Left lung (tissue), 10 donors: ENCODE data around the gene FREM2. TPM values are rescaled to one million over a fixed set of nuclear protein-coding genes. Genes with fewer than 3 reads are reported as not detected.

Experiments
- ATAC-seq: fragments of 200-7000 bp; cut with Tn5 transposase; one replicate; pipeline ENCODE4 v1.9.1; 2020; ENCODE audit warnings: moderate library complexity
- DNase-seq, 4 donors: peaks; one replicate each; pipeline ENCODE4 v3.0.0-alpha.2; 2013 to 2020
- H3K27ac ChIP-seq, 2 donors: fragments of 200-600 bp; sonication (generic) in 1 of 2; one replicate each; pipeline versions ENCODE4 v1.5.0 to v1.8.0; 2020 to 2021
- H3K27me3 ChIP-seq, 2 donors: fragments of 200-600 bp; sonication (generic) in 1 of 2; one replicate each; pipeline versions ENCODE4 v1.5.0 to v1.8.0; 2020 to 2021
- H3K36me3 ChIP-seq, 2 donors: fragments of 200-600 bp; sonication (generic) in 1 of 2; one replicate each; pipeline versions ENCODE4 v1.5.0 to v1.8.0; 2020 to 2021
- H3K4me1 ChIP-seq, 2 donors: fragments of 200-600 bp; one replicate each; pipeline ENCODE4 v1.8.0; 2021
- H3K4me3 ChIP-seq, 2 donors: fragments of 200-600 bp; sonication (generic) in 1 of 2; one replicate each; pipeline versions ENCODE4 v1.5.0 to v1.8.0; 2020 to 2021; ENCODE audit warnings: mild to moderate bottlenecking in 1 of 2
- H3K9me3 ChIP-seq, 2 donors: fragments of 200-600 bp; sonication (generic) in 1 of 2; one replicate each; pipeline versions ENCODE4 v1.5.0 to v1.8.0; 2020 to 2021
- intact Hi-C, 2 donors: fragments of 100-400 bp; cut with DNase I; formaldehyde crosslinking; loops; one replicate each; pipeline versions ENCODE4 v1.11.2 to v1.14.2; 2022
- polyA plus RNA-seq, 6 donors: library from polyadenylated mRNA; unstranded; fragments of 120-200 nt; gene quantifications; one replicate each; pipeline ENCODE4 v1.2.1, GENCODE V29; 2013; ENCODE audit not compliant: insufficient read length in 6 of 6
- total RNA-seq, 2 donors: library from RNA; stranded (reverse); fragmentation: NEBNext Ultra II Directional; extraction: Animal tissue kit (Norgen Biotek cat#: 25700); gene quantifications; one replicate each; pipeline ENCODE4 v1.2.1, GENCODE V29; 2021
- TF ChIP-seq, protein P1 (sequence below), 2 donors: fragments of 200-600 bp; sonication (generic) in 1 of 2; IDR thresholded peaks; one replicate each; pipeline versions ENCODE4 v1.5.0 to v1.8.0; 2021; ENCODE audit warnings: antibody characterized with exemption in 2 of 2
- donor health status: DM: no; HTN: yes; CAD: no.
- donor health status: DM: no; HTN: no; CAD: no.

The FREM2 gene
- total and polyA plus RNA-seq, 8 donors = 12.4 to 54.1 (median 43.4) TPM

DNA sequence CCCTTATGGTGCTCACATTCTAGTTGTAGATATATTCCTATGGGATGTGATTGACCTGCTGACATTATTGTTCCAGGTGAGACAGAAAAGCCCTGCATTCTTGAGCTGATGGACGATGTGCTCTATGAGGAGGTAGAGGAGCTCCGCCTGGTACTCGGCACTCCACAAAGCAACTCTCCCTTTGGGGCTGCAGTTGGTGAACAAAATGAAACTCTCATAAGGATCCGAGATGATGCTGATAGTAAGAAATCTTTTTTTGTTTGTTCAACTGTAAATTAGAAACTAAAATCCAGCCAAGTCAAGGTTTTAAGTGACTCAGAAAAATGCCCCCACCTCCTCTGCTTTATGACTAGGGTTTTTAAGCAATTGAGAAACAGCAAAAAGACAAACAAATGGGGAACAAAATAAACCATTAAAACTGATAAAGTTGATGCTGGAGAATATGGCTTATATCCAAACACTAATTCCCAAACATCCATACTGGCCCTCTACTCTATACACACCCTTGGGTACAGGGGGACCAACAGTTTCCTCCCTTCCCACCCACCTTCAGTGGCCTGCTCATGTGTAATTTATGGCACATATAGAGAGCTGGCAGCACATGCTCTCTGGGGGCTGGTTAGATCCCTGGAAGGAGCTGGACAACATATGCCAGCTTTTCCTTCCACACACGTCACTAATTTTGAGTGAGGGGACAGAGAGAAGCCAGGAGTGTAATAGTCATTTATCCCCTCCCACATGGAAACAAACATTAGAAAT, 164.2 kb downstream of the FREM2 start:
- TF ChIP-seq, protein P1, sequence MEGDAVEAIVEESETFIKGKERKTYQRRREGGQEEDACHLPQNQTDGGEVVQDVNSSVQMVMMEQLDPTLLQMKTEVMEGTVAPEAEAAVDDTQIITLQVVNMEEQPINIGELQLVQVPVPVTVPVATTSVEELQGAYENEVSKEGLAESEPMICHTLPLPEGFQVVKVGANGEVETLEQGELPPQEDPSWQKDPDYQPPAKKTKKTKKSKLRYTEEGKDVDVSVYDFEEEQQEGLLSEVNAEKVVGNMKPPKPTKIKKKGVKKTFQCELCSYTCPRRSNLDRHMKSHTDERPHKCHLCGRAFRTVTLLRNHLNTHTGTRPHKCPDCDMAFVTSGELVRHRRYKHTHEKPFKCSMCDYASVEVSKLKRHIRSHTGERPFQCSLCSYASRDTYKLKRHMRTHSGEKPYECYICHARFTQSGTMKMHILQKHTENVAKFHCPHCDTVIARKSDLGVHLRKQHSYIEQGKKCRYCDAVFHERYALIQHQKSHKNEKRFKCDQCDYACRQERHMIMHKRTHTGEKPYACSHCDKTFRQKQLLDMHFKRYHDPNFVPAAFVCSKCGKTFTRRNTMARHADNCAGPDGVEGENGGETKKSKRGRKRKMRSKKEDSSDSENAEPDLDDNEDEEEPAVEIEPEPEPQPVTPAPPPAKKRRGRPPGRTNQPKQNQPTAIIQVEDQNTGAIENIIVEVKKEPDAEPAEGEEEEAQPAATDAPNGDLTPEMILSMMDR (IDR thresholded peaks at IDR 0.05) = no peak
- Histone ChIP-seq H3K4me3 (no peak overlapping the region), H3K36me3 (no peaks in the 10 kb centered on the region), H3K27ac (no peak overlapping the region), H3K4me1 (no peaks in the 10 kb centered on the region), H3K9me3 (no peaks in the 10 kb centered on the region), H3K27me3 (no peaks in the 10 kb centered on the region)
- DNase-seq (no peak), ATAC-seq (peak; percentile 29)
- intact Hi-C loops = no loop called here

DNA sequence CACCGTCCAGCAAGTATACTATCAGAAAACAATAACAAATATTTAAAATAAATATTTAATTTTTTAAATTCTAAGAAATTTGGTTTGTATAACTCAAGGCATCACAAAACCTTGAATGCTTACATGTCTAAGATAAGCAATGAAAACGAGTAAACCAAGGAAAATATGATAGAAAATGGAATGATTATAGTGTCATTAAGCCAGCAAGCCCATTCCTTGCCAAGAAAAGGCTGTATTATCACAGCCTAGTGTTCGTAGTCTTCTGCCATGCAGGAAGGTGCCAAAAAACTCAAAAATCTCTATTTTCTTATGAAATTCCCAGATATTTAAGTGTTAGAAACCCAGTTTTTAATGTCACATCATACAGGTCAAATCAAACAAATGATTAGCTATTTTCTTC, 167.3 kb downstream of the FREM2 start:
- Histone ChIP-seq H3K9me3 (no peaks in the 10 kb centered on the region), H3K36me3 (no peaks in the 10 kb centered on the region), H3K27ac (no peak overlapping the region), H3K27me3 (no peaks in the 10 kb centered on the region), H3K4me3 (no peak overlapping the region), H3K4me1 (no peaks in the 10 kb centered on the region)
- ATAC-seq (no peak), DNase-seq (no peak)
- intact Hi-C loops = no loop called here
- TF ChIP-seq, protein P1 (IDR thresholded peaks at IDR 0.05) = no peak

DNA sequence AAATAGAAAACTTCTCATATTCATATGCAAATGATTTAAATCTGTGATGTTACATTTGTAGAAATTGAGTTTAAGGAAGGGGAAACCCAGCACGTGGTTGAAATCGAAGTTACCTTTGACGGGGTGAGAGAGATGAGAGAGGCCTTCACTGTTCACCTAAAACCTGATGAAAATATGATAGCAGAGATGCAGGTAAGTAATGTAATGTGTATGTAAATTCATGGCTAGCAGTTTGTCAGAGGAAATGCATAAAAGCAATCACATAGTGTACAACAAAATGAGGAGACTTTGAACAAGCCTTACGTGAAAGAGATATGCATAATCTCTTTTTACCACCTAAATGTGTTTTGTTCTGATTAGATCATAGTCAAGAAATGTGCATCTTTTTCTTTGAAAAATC, 169.2 kb downstream of the FREM2 start:
- H3K27ac ChIP-seq = no peak overlapping the region
- no peaks in the 10 kb centered on the region for H3K4me1 ChIP-seq
- no peak for ATAC-seq
- no peak for DNase-seq
- no peaks in the 10 kb centered on the region for H3K36me3 ChIP-seq
- no peaks in the 10 kb centered on the region for H3K27me3 ChIP-seq
- intact Hi-C loops = no loop called here
- TF ChIP-seq, protein P1 (IDR thresholded peaks at IDR 0.05) = no peak
- no peak overlapping the region for H3K4me3 ChIP-seq
- no peaks in the 10 kb centered on the region for H3K9me3 ChIP-seq

DNA sequence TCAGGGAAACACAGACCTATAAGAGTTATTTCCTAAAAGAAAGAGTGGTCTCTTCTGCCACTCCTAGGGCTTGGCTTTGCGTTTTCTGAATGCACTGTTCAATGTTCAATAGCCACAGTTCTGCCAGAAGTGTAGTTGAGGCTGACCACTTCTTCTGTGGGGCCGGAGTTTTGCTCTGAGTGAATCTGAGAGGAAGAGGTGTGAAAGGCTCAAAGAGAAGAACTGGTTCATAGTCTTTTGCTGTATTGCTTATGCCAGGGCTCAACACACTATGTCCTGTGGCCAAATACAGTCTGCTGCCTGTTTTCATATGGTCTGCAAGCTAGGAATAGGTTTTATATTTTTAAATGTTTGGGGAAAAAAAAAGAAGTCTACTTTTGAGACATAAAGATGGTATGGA, 175.6 kb downstream of the FREM2 start:
- DNase-seq (no peak), ATAC-seq (no peak)
- no peaks in the 10 kb centered on the region for H3K36me3 ChIP-seq
- H3K9me3 ChIP-seq = no peaks in the 10 kb centered on the region
- H3K27me3 ChIP-seq = no peaks in the 10 kb centered on the region
- H3K27ac ChIP-seq = no peak overlapping the region
- TF ChIP-seq, protein P1 (IDR thresholded peaks at IDR 0.05) = no peak
- no peaks in the 10 kb centered on the region for H3K4me1 ChIP-seq
- intact Hi-C loops = no loop called here
- H3K4me3 ChIP-seq = no peak overlapping the region

DNA sequence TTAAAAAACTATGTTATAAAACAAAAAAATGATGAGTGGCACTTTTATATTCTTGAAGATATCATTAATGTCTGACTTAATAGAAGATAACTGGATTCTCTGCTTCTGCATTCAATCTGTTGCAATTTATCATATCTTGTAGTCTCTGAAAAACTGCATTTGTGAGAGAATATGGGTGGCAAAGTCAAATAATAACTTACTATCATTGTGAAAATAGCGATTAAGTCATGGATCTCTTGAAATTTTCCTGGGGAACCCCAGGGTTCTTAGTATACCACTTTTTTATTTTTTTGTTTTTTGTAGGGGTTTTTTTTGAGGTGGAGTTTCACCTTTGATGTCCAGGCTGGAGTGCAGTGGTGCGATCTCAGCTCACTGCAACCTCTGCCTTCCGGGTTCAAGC, 176.7 kb downstream of the FREM2 start:
- Histone ChIP-seq H3K4me1 (no peaks in the 10 kb centered on the region), H3K9me3 (no peaks in the 10 kb centered on the region), H3K27me3 (no peaks in the 10 kb centered on the region), H3K27ac (no peak overlapping the region), H3K4me3 (no peak overlapping the region), H3K36me3 (no peaks in the 10 kb centered on the region)
- no peak for DNase-seq
- TF ChIP-seq, protein P1 (IDR thresholded peaks at IDR 0.05) = no peak
- no peak for ATAC-seq
- intact Hi-C loops = no loop called here
